HK-2 (cell line): ENCODE measurements around the gene XRCC4.
"Not testable (repeated sequence)": the region's sequence is repeated elsewhere in the genome, so short reads cannot be mapped to it uniquely, and the experiment has no call there.

Experiments
- DNase-seq: peaks from one replicate; pipeline ENCODE4 v3.0.0-alpha.2; 2018; ENCODE audit not compliant: unreplicated experiment

The XRCC4 gene

GRCh38 chr5:83348281-83348780, 271.0 kb downstream of the XRCC4 start:
- DNase-seq: no peak

GRCh38 chr5:83353231-83353630, 275.9 kb downstream of the XRCC4 start:
- no peak for DNase-seq

GRCh38 chr5:83353774-83354173, 276.4 kb downstream of the XRCC4 start:
- no peak for DNase-seq

GRCh38 chr5:83354958-83355357, 277.6 kb downstream of the XRCC4 start:
- no peak for DNase-seq

GRCh38 chr5:83355482-83356014, 278.2 kb downstream of the XRCC4 start:
- not testable (repeated sequence) for DNase-seq

- no peak for DNase-seq
These were observed 280.4 kb downstream of the XRCC4 start for GRCh38 chr5:83357621-83358231.

- no peak for DNase-seq
These were observed 283.2 kb downstream of the XRCC4 start for GRCh38 chr5:83360573-83360972.

- DNase-seq: no peak
These were observed 285.2 kb downstream of the XRCC4 start for GRCh38 chr5:83362526-83362925.

GRCh38 chr5:83363111-83363885, 286.0 kb downstream of the XRCC4 start:
- DNase-seq: no peak

GRCh38 chr5:83363886-83364275, 286.5 kb downstream of the XRCC4 start:
- DNase-seq: no peak

GRCh38 chr5:83364312-83365299, 287.3 kb downstream of the XRCC4 start:
- no peak for DNase-seq

- no peak for DNase-seq
These were observed 291.0 kb downstream of the XRCC4 start for GRCh38 chr5:83368319-83368718.

- DNase-seq: no peak
These were observed 291.5 kb downstream of the XRCC4 start for GRCh38 chr5:83368835-83369234.

GRCh38 chr5:83370957-83371356, 293.6 kb downstream of the XRCC4 start:
- DNase-seq: no peak

GRCh38 chr5:83371726-83372125, 294.4 kb downstream of the XRCC4 start:
- DNase-seq: no peak

- DNase-seq: no peak
These were observed 297.2 kb downstream of the XRCC4 start for GRCh38 chr5:83374547-83374946.

- no peak for DNase-seq
These were observed 297.9 kb downstream of the XRCC4 start for GRCh38 chr5:83375049-83375745.

GRCh38 chr5:83376461-83376860, 299.1 kb downstream of the XRCC4 start:
- no peak for DNase-seq

GRCh38 chr5:83377131-83377865, 300.0 kb downstream of the XRCC4 start:
- DNase-seq: no peak

GRCh38 chr5:83378624-83379289, 301.4 kb downstream of the XRCC4 start:
- DNase-seq: no peak
